G401 (cell line): ENCODE data around the gene NAALADL1. TPM values are rescaled to one million over a fixed set of nuclear protein-coding genes. Genes with fewer than 3 reads are reported as not detected.

ENCODE experiments used
- DNase-seq: peaks from one replicate; pipeline ENCODE4 v3.0.0-alpha.2; 2015; ENCODE audit warnings: low spot score
- in situ Hi-C: cut with HindIII; loops from 2 replicates; pipeline ENCODE4 v1.10.0; 2016; ENCODE audit warnings: low sequenced_read_pairs, mixed read lengths
- total RNA-seq: library from RNA; depleted of rRNA; stranded (reverse); fragments of >200 nt; shearing (Covaris generic); gene quantifications from 2 replicates; pipeline ENCODE4 v1.2.3, GENCODE V29; 2014

The NAALADL1 gene
- total RNA-seq, 1 experiment from 2014 or later, result not detected

DNA sequence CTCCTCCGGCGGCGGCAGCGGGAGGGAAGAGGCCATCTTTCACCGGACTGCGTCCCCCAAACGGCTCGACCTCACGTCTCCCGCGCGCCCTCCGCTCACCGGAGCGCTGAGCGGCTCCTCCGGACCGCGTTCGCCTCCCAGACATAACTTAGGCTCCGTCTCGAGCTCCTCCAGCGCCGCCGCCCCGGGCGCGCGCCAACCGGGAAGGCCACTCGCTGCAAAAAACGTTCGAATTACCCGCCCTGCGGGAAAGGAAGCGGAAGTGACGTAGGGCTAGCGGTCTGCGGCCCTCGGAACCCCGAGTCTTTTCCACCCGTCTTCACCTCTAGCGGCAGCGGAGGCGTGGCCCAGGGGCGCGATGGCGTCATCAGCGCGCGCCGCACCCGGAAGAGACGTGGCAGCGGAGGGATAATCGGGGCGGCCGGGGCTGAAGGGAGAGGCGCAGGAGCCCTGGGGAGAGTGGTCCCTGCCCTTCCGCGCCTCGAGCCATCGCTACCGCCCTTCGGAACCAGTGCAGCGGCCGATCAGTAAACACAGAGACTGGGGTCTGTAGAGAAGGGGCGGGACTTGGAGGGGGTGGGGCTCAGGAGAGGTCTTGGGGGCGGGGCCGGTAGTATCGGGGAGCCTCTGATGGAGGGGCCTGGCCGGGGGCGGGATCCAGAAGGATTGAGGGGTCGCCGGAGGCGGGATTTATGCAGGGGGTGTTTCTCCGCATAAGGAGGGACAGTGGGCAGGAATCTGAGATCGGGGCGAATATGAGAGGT lies 25.7 kb upstream of the NAALADL1 start, which contains the start of the genes CDCA5 and ZFPL1:
Gene CDCA5, minus strand, starts transcription at position 207 of the 764 bp plus-strand sequence. Its CDS starts 62 bp downstream, at position 145.
Gene ZFPL1, plus strand, starts transcription at position 389 of the 764 bp plus-strand sequence. CDS start 477 bp downstream, outside the sequence.
- in situ Hi-C loops, result no loop called here

DNA sequence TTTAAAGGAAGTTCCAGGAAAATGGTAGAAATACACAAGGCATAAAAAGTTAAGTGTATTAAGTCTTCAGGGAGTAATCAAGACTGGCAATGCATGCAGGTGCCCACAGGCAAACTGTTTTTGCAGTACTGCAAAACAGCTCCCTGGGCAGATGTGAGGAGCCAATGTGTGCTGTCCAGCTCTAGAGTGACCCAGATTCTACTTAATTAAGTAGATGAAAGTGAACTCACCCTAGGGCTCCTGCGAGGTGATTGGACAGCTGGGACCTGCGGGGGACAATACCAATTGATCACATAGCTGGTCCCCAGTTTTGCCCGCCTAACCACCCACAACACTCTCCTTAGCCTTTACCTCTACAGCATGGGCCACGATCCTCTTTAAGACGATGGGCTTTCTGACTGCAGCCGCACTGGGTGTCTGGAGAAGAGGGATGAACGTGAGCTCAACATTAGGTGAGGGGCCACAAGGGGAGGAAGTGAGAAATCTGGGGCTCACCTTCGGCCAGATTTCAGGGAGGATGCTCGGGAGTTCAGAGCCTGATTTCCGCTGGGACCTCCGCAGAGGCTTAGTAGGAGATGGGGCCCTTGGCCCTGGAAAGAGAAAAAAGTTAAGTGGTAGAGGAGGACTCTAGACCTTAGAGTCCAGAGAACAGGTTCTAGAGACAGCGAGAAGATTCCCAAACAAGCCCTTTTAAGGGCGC lies 24.9 kb upstream of the NAALADL1 start:
- in situ Hi-C loops, result no loop called here
- no peak for DNase-seq

More for the DNA sequence above, 25.7 kb upstream of the NAALADL1 start, which contains the start of the genes CDCA5 and ZFPL1:
- peak; percentile 96 for DNase-seq

- in situ Hi-C loops, result no loop called here
These were observed 20.5 kb upstream of the NAALADL1 start for GRCh38 chr11:65078786-65079342.

DNA sequence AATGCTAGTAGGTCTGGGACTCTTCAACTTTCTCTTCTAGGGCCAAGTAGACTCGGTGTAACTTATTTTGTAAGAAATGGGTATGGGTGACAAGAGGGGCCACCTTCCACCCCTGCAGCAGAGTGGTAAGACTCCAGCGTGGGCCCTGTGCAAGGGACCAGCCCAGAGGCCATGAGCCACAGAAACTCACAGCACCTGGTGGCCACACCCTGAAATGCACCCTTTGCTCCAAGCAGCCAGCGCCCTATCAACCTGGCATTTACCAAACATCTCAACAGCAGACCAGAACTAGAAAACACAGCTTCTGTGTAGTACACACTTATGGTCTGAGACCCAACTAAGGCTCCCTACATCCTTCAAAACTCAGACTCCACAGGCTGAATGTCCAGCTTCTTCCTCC lies 19.8 kb upstream of the NAALADL1 start:
- DNase-seq, result peak; percentile 23
- in situ Hi-C loops, result no loop called here

More at GRCh38 chr11:65078786-65079342, 20.5 kb upstream of the NAALADL1 start:
- no peak for DNase-seq

DNA sequence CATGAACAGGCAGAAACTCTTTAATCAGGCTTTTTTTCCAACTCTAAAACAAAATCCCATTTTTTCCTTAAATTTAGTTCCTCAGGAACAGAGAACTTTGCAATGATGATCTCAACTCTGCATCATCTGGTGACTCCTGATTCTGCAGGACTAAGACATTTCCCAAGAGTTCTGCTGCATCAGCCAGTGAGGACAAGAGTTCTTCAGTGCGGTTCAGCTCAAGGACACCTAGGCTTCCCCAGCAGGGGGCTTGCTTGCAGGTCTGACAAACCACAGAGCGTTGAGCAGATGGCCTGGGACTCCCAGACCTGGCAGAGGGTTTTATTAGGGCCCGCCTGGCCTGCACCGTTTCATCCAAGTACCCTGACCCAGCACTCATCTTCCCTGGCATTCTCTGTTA lies 19.1 kb upstream of the NAALADL1 start:
- in situ Hi-C loops, result no loop called here
- DNase-seq, result no peak

- no peak for DNase-seq
- in situ Hi-C loops, result no loop called here
These were observed 14.2 kb upstream of the NAALADL1 start for GRCh38 chr11:65072631-65072966.

DNA sequence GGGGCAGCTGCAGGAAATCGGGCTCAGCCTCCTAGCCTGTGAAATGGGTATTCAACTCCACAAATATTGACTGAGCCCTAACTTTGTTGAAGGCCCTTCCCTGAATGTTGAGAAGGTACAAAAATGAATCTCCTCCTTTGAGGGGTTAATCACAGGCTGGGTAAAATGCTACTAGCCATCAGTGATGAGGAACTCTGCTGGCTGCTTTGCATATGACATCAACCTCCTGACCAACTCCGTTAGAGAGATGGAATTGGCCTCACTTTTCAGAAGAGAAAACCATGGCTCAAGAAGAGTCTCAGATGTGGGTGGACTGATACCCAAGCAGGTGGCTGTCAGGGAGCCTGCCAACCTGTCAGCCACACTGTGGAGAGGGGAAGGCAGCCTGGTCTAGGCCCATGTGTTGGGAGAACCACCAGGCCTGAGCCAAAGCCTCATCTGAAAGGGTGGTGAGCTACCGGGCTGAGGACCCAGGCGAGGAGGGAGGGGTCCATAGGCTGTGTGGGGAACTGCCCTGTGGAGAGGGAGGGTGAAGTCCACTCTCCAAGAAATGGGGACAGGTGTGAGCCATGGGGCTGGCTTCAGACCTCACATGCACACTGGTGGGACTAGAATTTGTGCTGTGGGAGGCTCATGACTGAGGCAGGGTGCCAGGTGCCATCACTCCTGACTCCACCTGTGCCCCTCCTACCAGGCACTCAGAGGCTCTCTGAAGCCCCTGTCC lies 13.7 kb upstream of the NAALADL1 start:
- in situ Hi-C loops, result no loop called here
- no peak for DNase-seq

GRCh38 chr11:65069217-65069616 lies 10.9 kb upstream of the NAALADL1 start:
- DNase-seq, result no peak
- in situ Hi-C loops, result no loop called here

DNA sequence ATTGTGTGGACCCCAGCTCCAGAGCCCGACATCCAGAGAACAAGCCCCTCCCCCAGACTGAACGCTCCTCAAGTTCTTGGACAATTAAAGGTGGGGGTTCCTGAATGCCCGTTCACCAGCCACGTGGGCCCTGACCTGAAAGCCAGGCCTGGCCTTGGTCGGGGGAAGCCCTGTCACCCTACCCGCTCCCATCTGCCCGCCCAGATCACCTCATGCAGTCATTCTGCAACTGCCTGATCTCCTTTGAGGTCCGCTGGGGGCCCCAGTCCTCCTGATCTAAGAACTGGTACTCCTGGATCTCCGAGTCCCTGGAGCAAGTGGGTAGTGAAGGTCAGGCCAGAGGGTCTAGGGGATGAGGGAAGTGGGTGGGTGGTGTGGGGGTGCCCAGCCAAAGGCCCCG lies 9.1 kb upstream of the NAALADL1 start:
- in situ Hi-C loops, result no loop called here
- DNase-seq, result no peak

- in situ Hi-C loops, result no loop called here
- DNase-seq, result no peak
These were observed 8.5 kb upstream of the NAALADL1 start for GRCh38 chr11:65066805-65067291.

DNA sequence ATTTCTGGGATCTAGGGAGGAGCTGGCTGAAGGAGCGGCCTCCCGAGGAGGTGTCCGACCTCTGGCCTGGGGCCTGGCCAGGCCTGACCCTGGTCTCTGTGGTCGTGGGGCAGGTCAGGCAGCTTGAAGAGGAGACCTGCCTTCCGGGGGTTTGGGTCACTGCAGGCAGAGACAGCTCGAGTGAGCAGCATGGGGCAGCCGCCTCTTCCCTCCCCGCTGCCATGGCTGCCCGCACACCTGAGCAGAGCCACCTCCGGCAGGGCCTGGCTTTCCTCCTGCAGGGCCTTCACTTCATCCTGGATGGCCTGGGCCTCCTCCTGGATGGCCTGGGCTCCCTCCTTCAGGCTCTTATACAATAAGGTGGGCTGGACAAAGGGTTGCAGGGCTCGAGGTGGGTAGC lies 8.0 kb upstream of the NAALADL1 start:
- in situ Hi-C loops, result no loop called here
- no peak for DNase-seq

DNA sequence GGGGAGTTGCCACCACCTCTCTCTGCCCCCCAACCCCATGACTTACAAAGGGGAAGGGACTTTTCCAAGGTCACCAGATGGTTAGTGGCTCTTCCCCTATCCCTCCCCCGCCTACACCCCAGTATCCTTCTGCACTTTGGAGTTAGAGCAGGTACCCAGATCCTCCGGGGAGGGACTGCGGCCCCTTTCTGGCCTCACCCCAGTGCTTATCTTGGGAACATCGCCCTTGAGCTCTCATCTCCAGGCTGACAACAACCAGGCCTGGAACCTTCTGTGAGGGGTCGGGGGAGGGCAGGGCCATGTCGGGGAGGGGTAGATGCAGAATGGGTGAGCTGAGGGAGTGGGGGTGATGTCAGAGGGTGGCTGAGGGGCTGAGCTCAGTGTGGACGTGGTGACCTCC lies 7.5 kb upstream of the NAALADL1 start:
- in situ Hi-C loops, result no loop called here
- no peak for DNase-seq

- in situ Hi-C loops, result no loop called here
- DNase-seq, result no peak
These were observed 6.5 kb upstream of the NAALADL1 start for GRCh38 chr11:65064847-65065240.

DNA sequence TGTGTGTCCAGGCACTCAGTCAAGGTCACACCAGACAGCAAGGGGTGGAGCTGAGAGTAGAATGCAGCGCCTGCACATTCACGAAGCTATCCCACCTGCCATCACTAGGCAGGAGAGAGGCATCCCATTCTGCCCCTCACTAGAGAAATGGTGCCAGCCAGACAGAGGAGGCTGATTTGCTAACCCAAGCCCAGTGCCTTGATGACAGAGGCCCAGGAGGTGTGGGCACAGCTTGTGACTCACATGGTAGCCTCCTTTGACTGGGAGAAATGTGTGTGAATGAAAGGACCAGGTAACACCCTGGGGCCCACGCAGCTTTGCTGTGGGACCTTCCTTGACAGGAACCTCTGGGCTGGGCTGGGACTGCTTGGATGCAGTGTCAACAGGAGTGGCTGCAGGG lies 5.2 kb upstream of the NAALADL1 start:
- in situ Hi-C loops, result no loop called here
- DNase-seq, result no peak

GRCh38 chr11:65060913-65061408 lies 2.6 kb upstream of the NAALADL1 start:
- DNase-seq, result peak; percentile 23
- in situ Hi-C loops, result no loop called here

GRCh38 chr11:65059959-65060824 lies 1.8 kb upstream of the NAALADL1 start:
- no peak for DNase-seq
- in situ Hi-C loops, result no loop called here

- in situ Hi-C loops, result no loop called here
- DNase-seq, result no peak
These were observed 1.2 kb upstream of the NAALADL1 start for GRCh38 chr11:65059523-65059922.

DNA sequence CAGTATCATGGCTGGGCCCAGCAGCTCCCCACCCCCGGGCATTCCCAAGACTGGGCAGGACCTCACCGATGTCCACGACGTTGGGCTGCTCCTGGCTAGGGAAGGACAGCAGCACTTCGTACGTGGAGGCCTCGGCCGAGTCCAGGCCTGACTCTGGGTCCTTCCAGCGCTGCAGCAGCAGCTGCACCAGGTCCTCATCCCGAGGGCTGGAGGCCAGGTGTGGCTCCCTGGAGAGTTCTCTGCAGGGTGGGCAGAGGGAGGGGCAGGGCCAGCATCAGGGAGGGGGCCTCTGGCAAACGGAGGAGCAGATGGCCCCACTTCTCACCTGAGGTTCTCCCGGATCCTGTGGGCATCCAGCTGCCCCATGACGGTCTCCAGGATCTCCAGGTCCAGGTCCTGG lies 341 bp downstream of the NAALADL1 start:
- DNase-seq, result no peak
- in situ Hi-C loops, result no loop called here
